HepG2 (cell line): ENCODE results near the gene IFNL1. TPM values are rescaled to one million over a fixed set of nuclear protein-coding genes. Genes with fewer than 3 reads are reported as not detected.

Source experiments
- ATAC-seq: fragments of 200-7000 bp; cut with Tn5 transposase; 3 replicates; pipeline ENCODE4 v1.9.1; 2020; ENCODE audit warnings: mild to moderate bottlenecking, moderate library complexity
- BruUV-seq: library from RNA; stranded (reverse); fragments of 400-500 nt; replicated peaks from 2 replicates; lab custom pipeline; 2021; lab: Mats Ljungman, UMichigan
- CTCF ChIA-PET: fragments of 300-600 bp; formaldehyde crosslinking; extraction: SDS; loops from one replicate; lab custom pipeline; 2021; ENCODE audit warnings: low total read pairs, inconsistent platforms, low intra/inter-chr PET ratio; lab: Yijun Ruan, JAX
- POLR2A ChIA-PET: fragments of 350-600 bp; sonication (Branson Sonifier 250); formaldehyde crosslinking; loops from one replicate; lab custom pipeline; 2020; ENCODE audit warnings: antibody characterized with exemption, inconsistent platforms; lab: Yijun Ruan, JAX
- DNase-seq: peaks from one replicate; pipeline ENCODE4 v3.0.0-alpha.2; 2015; ENCODE audit warnings: low spot score
- FAIRE-seq: peaks from 3 replicates; lab custom pipeline; 2011; peaks lifted over from hg19 to GRCh38; lab: Jason Lieb, UNC
- H2AFZ ChIP-seq: one replicate; pipeline ENCODE4 v1.6.1; 2011; ENCODE audit warnings: low read length, inconsistent platforms
- H3K27ac ChIP-seq: fragments of 300-600 bp; 3 replicates; pipeline ENCODE4 v1.8.0; 2011; ENCODE audit warnings: mixed run types, mild to moderate bottlenecking, mixed read lengths, low read length, inconsistent platforms; ENCODE audit not compliant: insufficient read depth; ENCODE audit errors: extremely low read length
- H3K27me3 ChIP-seq, 2 experiments: fragments of 200-600 bp in 1 of 2; 2 replicates in 1 of 2; 3 replicates in 1 of 2; pipeline versions ENCODE4 v1.6.0 to v1.8.0; 2011; ENCODE audit warnings: low read length in 2 of 2, mild to moderate bottlenecking in 2 of 2, moderate library complexity in 2 of 2, inconsistent platforms in 1 of 2; ENCODE audit not compliant: insufficient read depth in 2 of 2, control insufficient read depth in 1 of 2
- H3K36me3 ChIP-seq, 2 experiments: fragments of 200-600 bp in 1 of 2; replicated peaks in 1 of 2; 2 replicates in 1 of 2; 3 replicates in 1 of 2; pipeline versions ENCODE4 v1.5.1 to v1.8.0; 2011; ENCODE audit warnings: low read length in 2 of 2, inconsistent platforms in 1 of 2; ENCODE audit not compliant: insufficient read depth in 2 of 2, control insufficient read depth in 1 of 2
- H3K4me1 ChIP-seq: 2 replicates; pipeline ENCODE4 v1.5.1; 2012; ENCODE audit warnings: low read length, inconsistent platforms; ENCODE audit not compliant: insufficient read depth
- H3K4me2 ChIP-seq: 2 replicates; pipeline ENCODE4 v1.6.0; 2011; ENCODE audit warnings: low read depth, low read length, inconsistent platforms
- H3K4me3 ChIP-seq, 3 experiments: fragments of 200-600 bp in 1 of 3; sonication (generic), shearing (Covaris generic) in 1 of 3; replicated peaks in 1 of 3; 2 replicates each; pipeline ENCODE4 v1.5.1; 2011 to 2016; ENCODE audit warnings: low read length in 3 of 3, inconsistent platforms in 2 of 3, low read depth in 2 of 3, mild to moderate bottlenecking in 2 of 3, control low read depth in 1 of 3, mixed read lengths in 1 of 3; ENCODE audit not compliant: insufficient read depth in 1 of 3
- H3K79me2 ChIP-seq: one replicate; pipeline ENCODE4 v1.6.1; 2011; ENCODE audit warnings: low read length, inconsistent platforms; ENCODE audit not compliant: insufficient read depth
- H3K9ac ChIP-seq: 2 replicates; pipeline ENCODE4 v1.6.0; 2011; ENCODE audit warnings: mild to moderate bottlenecking, low read depth, low read length, inconsistent platforms; ENCODE audit not compliant: insufficient read depth
- H3K9me3 ChIP-seq: 2 replicates; pipeline ENCODE4 v1.5.1; 2012; ENCODE audit warnings: mild to moderate bottlenecking, low read length
- H4K20me1 ChIP-seq: 2 replicates; pipeline ENCODE4 v1.6.0; 2011; ENCODE audit warnings: inconsistent platforms, mild to moderate bottlenecking, low read length, moderate library complexity; ENCODE audit not compliant: insufficient read depth
- POLR2G ChIP-seq: fragments of 200-400 bp; formaldehyde crosslinking; IDR thresholded peaks from 2 replicates; pipeline ENCODE4 v1.6.1; 2018; ENCODE audit warnings: mild to moderate bottlenecking, low read depth, low read length, moderate library complexity
- RFX1 ChIP-seq: fragments of 450-650 bp; IDR thresholded peaks from 2 replicates; pipeline ENCODE4 v1.6.1; 2017
- SATB2 ChIP-seq: sonication (generic); formaldehyde crosslinking; IDR thresholded peaks from 2 replicates; pipeline ENCODE4 v1.5.0; 2020; ENCODE audit warnings: missing genetic modification reagents
- SNAPC4 ChIP-seq: sonication (generic); formaldehyde crosslinking; IDR thresholded peaks from 2 replicates; pipeline ENCODE4 v1.4.0; 2020; ENCODE audit warnings: mild to moderate bottlenecking, missing genetic modification reagents
- ZBTB14 ChIP-seq: sonication (generic); formaldehyde crosslinking; IDR thresholded peaks from 2 replicates; pipeline ENCODE4 v1.4.0; 2020; ENCODE audit warnings: missing genetic modification reagents
- ZNF800 ChIP-seq: sonication (generic); formaldehyde crosslinking; IDR thresholded peaks from 2 replicates; pipeline ENCODE4 v1.4.0; 2020; ENCODE audit warnings: missing genetic modification reagents
- WGBS: methylation state at CpG from one replicate; pipeline ENCODE4 v1.1.6; 2017; ENCODE audit warnings: low lambda C conversion rate; 5-methylcytosine and 5-hydroxymethylcytosine counted together
- in situ Hi-C: cut with HindIII; loops from 2 replicates; pipeline ENCODE4 v1.10.0; 2017; ENCODE audit warnings: low pct_unique_long_range_greater_than_20kb; ENCODE audit not compliant: extremely low pct_ligation_motif_present
- intact Hi-C: fragments of 100-400 bp; cut with micrococcal nuclease; formaldehyde crosslinking; loops from one replicate; pipeline ENCODE4 v1.10.0; 2022; ENCODE audit not compliant: unreplicated experiment
- polyA plus RNA-seq, 8 experiments: library from polyadenylated mRNA; depleted of rRNA in 3 of 8; stranded (reverse) in 7 of 8; unstranded in 1 of 8; fragments of >200 nt; fragmentation: Illumina TruSeq in 4 of 8; extraction: Trizol in 4 of 8; gene quantifications; 2 replicates each; pipeline versions ENCODE4 v1.2.1 to v1.2.3, GENCODE V29; 2011 to 2016; ENCODE audit warnings: low read depth in 4 of 8, missing spikeins in 1 of 8, mixed read lengths in 1 of 8; ENCODE audit not compliant: insufficient read depth in 1 of 8
- total RNA-seq, 5 experiments: library from RNA; depleted of rRNA; stranded (reverse); fragments of >200 nt; fragmentation: Illumina TruSeq; extraction: Trizol; gene quantifications; 2 replicates each; pipeline ENCODE4 v1.2.3, GENCODE V29; 2016; ENCODE audit warnings: low read depth in 1 of 5

IFNL1 gene
- total and polyA plus RNA-seq, 2 of the 13 experiments (the other 11 are each of a cell fraction or from before 2014, with no cell fraction given), result not detected

GRCh38 chr19:39327363-39328045 is 31.3 kb downstream of the IFNL1 start:
- no peaks in the 10 kb centered on the region for H4K20me1 ChIP-seq
- H3K27ac ChIP-seq, result no peak overlapping the region
- BruUV-seq, result no TSS peak
- no peak overlapping the region for H2AFZ ChIP-seq
- H3K4me1 ChIP-seq, result peaks cover 30% of the 10 kb centered on the region
- H3K9ac ChIP-seq, result no peak overlapping the region
- intact Hi-C loops, result loop anchor here (5.0 kb wide), 1 partner anchor 115 kb away; no protein-coding TSS in a partner anchor
- H3K4me3 ChIP-seq, result no peak overlapping the region
- no peak for TF ChIP-seq SATB2
- no peak for TF ChIP-seq SNAPC4 (CRISPR knock-in tag)
- no peak for TF ChIP-seq ZNF800 (CRISPR knock-in tag)
- TF ChIP-seq POLR2G, result no peak
- peak; percentile 47; the same call in 1 of the 2 replicates for TF ChIP-seq RFX1
- TF ChIP-seq ZBTB14 (CRISPR knock-in tag), result no peak
- no peak for ATAC-seq
- no peaks in the 10 kb centered on the region for H3K79me2 ChIP-seq
- POLR2A ChIA-PET, result interaction anchor here (0.9 kb wide), 1 partner anchor 131 kb away, joined by 3 read pairs; no protein-coding TSS in a partner anchor
- H3K36me3 ChIP-seq, result no peaks in the 10 kb centered on the region
- WGBS, result 21% methylated on average over 13 of the region's 16 CpGs
- in situ Hi-C loops, result loop anchor here (5.0 kb wide), 2 partner anchors 115 to 205 kb away; no protein-coding TSS in a partner anchor
- H3K4me2 ChIP-seq, result no peak overlapping the region
- CTCF ChIA-PET, result interaction anchor here (1.0 to 2.0 kb wide), 2 partner anchors 84 to 205 kb away, joined by 4 to 14 read pairs; partner anchors contain the start of gene PLEKHG2
- no peak for FAIRE-seq
- H3K27me3 ChIP-seq, result no peaks in the 10 kb centered on the region
- no peaks in the 10 kb centered on the region for H3K9me3 ChIP-seq
- DNase-seq, result no peak
